ENCODE results near the gene ELAPOR1.

The ELAPOR1 gene

DNA sequence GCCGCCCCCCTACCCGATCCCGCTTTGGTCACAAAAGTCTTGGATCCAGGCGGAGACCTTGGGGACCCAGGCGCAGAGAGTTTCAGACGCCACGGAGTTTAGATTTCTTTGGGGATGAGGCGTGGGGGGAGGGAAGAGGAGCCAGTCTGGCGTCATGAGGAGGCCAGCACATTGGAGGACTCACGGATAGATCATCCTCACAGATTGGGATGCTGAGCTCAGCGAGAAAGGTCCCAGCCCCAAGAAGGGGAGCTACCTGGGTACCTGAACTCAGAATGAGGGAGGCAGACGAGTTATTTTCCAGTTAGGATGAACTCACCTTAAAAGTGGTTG is 393 bp downstream of the ELAPOR1 start:
- TF ChIP-seq TEAD4 (IDR thresholded peaks at IDR 0.05) (no peak), FOXM1 (IDR thresholded peaks at IDR 0.05; ENCODE audit: borderline replicate concordance, low read depth) (no peak), YY1 (IDR thresholded peaks at IDR 0.05; ENCODE audit: low read depth) (no peak), TAF1 (IDR thresholded peaks at IDR 0.05; ENCODE audit: low read depth) (no peak), NFIC (IDR thresholded peaks at IDR 0.05) (no peak), RAD21 (IDR thresholded peaks at IDR 0.05; ENCODE audit: low read depth) (no peak), EP300 (IDR thresholded peaks at IDR 0.05; ENCODE audit: borderline replicate concordance) (no peak), EGR1 (IDR thresholded peaks at IDR 0.05) (no peak)
- TF ChIP-seq, protein P1, sequence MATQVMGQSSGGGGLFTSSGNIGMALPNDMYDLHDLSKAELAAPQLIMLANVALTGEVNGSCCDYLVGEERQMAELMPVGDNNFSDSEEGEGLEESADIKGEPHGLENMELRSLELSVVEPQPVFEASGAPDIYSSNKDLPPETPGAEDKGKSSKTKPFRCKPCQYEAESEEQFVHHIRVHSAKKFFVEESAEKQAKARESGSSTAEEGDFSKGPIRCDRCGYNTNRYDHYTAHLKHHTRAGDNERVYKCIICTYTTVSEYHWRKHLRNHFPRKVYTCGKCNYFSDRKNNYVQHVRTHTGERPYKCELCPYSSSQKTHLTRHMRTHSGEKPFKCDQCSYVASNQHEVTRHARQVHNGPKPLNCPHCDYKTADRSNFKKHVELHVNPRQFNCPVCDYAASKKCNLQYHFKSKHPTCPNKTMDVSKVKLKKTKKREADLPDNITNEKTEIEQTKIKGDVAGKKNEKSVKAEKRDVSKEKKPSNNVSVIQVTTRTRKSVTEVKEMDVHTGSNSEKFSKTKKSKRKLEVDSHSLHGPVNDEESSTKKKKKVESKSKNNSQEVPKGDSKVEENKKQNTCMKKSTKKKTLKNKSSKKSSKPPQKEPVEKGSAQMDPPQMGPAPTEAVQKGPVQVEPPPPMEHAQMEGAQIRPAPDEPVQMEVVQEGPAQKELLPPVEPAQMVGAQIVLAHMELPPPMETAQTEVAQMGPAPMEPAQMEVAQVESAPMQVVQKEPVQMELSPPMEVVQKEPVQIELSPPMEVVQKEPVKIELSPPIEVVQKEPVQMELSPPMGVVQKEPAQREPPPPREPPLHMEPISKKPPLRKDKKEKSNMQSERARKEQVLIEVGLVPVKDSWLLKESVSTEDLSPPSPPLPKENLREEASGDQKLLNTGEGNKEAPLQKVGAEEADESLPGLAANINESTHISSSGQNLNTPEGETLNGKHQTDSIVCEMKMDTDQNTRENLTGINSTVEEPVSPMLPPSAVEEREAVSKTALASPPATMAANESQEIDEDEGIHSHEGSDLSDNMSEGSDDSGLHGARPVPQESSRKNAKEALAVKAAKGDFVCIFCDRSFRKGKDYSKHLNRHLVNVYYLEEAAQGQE (IDR thresholded peaks at IDR 0.05; ENCODE audit: low read depth), result no peak

GRCh38 chr1:109115685-109116084 is 1.8 kb downstream of the ELAPOR1 start:
- TF ChIP-seq EGR1 (IDR thresholded peaks at IDR 0.05), result no peak
- TF ChIP-seq, protein P2, sequence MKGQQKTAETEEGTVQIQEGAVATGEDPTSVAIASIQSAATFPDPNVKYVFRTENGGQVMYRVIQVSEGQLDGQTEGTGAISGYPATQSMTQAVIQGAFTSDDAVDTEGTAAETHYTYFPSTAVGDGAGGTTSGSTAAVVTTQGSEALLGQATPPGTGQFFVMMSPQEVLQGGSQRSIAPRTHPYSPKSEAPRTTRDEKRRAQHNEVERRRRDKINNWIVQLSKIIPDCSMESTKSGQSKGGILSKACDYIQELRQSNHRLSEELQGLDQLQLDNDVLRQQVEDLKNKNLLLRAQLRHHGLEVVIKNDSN (IDR thresholded peaks at IDR 0.05), result no peak
- no peak for TF ChIP-seq ZBTB7A (IDR thresholded peaks at IDR 0.05; ENCODE audit: low read depth)

DNA sequence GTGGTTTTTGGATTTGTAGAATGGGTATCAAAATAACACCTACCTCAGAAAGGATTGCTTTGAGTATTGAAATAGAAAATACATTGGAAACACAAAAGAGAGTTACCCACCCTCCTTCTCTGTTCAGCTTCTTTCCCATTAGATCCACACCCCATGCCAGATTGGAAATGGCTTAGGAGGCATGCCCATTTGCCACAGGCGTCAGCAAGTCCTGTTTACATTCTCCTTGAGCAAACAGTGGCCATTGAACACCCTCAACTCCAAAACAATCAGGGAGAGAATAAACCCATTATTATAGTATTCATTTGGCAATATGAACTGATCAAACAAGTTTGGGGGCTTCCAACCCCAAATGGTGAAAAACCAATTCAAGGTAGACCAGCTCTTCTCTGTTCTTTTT is 2.4 kb downstream of the ELAPOR1 start:
- TF ChIP-seq RAD21 (IDR thresholded peaks at IDR 0.05; ENCODE audit: low read depth) (no peak), CEBPB (IDR thresholded peaks at IDR 0.05) (no peak), CREB1 (IDR thresholded peaks at IDR 0.05; ENCODE audit: low read depth) (no peak), EP300 (IDR thresholded peaks at IDR 0.05; ENCODE audit: borderline replicate concordance) (no peak), TCF12 (IDR thresholded peaks at IDR 0.05; ENCODE audit: low read depth) (no peak), TEAD4 (IDR thresholded peaks at IDR 0.05) (no peak), EGR1 (IDR thresholded peaks at IDR 0.05) (no peak), NFIC (IDR thresholded peaks at IDR 0.05) (no peak), YY1 (IDR thresholded peaks at IDR 0.05; ENCODE audit: low read depth) (no peak), ZBTB7A (IDR thresholded peaks at IDR 0.05; ENCODE audit: low read depth) (no peak), FOXM1 (IDR thresholded peaks at IDR 0.05; ENCODE audit: borderline replicate concordance, low read depth) (no peak), TAF1 (IDR thresholded peaks at IDR 0.05; ENCODE audit: low read depth) (no peak)
- TF ChIP-seq, protein P1 (IDR thresholded peaks at IDR 0.05; ENCODE audit: low read depth), result no peak

DNA sequence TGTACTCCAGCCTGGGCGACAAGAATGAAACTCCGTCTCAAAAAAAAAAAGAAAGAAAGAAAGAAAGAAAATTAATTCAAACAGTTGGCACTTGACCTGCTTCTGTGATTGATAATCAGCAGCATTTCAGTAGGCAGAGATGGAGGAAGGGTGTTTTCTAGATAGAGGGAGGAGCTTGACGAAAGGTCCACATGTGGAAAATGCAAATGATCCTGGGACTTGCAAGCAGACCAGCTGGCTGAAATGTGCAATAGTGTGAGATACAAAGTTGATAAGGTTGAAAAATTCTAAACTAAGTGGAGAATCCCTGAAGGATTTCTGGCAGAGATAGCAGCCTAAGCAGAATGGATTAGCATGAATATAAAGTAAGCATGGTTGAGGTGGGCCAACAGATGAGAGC is 4.2 kb downstream of the ELAPOR1 start:
- TF ChIP-seq ZBTB7A (IDR thresholded peaks at IDR 0.05; ENCODE audit: low read depth) (no peak), EP300 (IDR thresholded peaks at IDR 0.05; ENCODE audit: borderline replicate concordance) (no peak), TAF1 (IDR thresholded peaks at IDR 0.05; ENCODE audit: low read depth) (no peak), RAD21 (IDR thresholded peaks at IDR 0.05; ENCODE audit: low read depth) (no peak), TEAD4 (IDR thresholded peaks at IDR 0.05) (no peak), EGR1 (IDR thresholded peaks at IDR 0.05) (no peak), TCF12 (IDR thresholded peaks at IDR 0.05; ENCODE audit: low read depth) (no peak), CREB1 (IDR thresholded peaks at IDR 0.05; ENCODE audit: low read depth) (no peak), NFIC (IDR thresholded peaks at IDR 0.05) (no peak), CEBPB (IDR thresholded peaks at IDR 0.05) (no peak), YY1 (IDR thresholded peaks at IDR 0.05; ENCODE audit: low read depth) (no peak), FOXM1 (IDR thresholded peaks at IDR 0.05; ENCODE audit: borderline replicate concordance, low read depth) (no peak)
- TF ChIP-seq, protein P1 (IDR thresholded peaks at IDR 0.05; ENCODE audit: low read depth), result no peak
- TF ChIP-seq, protein P2 (IDR thresholded peaks at IDR 0.05), result no peak
- TF ChIP-seq, protein P3, sequence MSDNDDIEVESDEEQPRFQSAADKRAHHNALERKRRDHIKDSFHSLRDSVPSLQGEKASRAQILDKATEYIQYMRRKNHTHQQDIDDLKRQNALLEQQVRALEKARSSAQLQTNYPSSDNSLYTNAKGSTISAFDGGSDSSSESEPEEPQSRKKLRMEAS (IDR thresholded peaks at IDR 0.05), result no peak

- no peak for TF ChIP-seq EGR1 (IDR thresholded peaks at IDR 0.05)
- TF ChIP-seq RAD21 (IDR thresholded peaks at IDR 0.05; ENCODE audit: low read depth), result no peak
- TF ChIP-seq YY1 (IDR thresholded peaks at IDR 0.05; ENCODE audit: low read depth), result no peak
- TF ChIP-seq, protein P2 (IDR thresholded peaks at IDR 0.05), result no peak
- TF ChIP-seq CREB1 (IDR thresholded peaks at IDR 0.05; ENCODE audit: low read depth), result no peak
- no peak for TF ChIP-seq TCF12 (IDR thresholded peaks at IDR 0.05; ENCODE audit: low read depth)
- TF ChIP-seq EP300 (IDR thresholded peaks at IDR 0.05; ENCODE audit: borderline replicate concordance), result no peak
- TF ChIP-seq TAF1 (IDR thresholded peaks at IDR 0.05; ENCODE audit: low read depth), result no peak
- TF ChIP-seq, protein P1 (IDR thresholded peaks at IDR 0.05; ENCODE audit: low read depth), result no peak
- TF ChIP-seq FOXM1 (IDR thresholded peaks at IDR 0.05; ENCODE audit: borderline replicate concordance, low read depth), result no peak
- TF ChIP-seq ZBTB7A (IDR thresholded peaks at IDR 0.05; ENCODE audit: low read depth), result no peak
- TF ChIP-seq NFIC (IDR thresholded peaks at IDR 0.05), result no peak
- TF ChIP-seq CEBPB (IDR thresholded peaks at IDR 0.05), result no peak
- TF ChIP-seq TEAD4 (IDR thresholded peaks at IDR 0.05), result no peak
- TF ChIP-seq, protein P3 (IDR thresholded peaks at IDR 0.05), result no peak
Observed at GRCh38 chr1:109120356-109120755, 6.4 kb downstream of the ELAPOR1 start.
